HG02763 (cell line): Measurements from ENCODE around the gene FAM20C.

ENCODE experiments used
- ATAC-seq: cut with Tn5 transposase; IDR thresholded peaks from one replicate; pipeline ENCODE4 v1.9.1; 2021; ENCODE audit warnings: mild to moderate bottlenecking, moderate library complexity; ENCODE audit not compliant: unreplicated experiment

Gene FAM20C

DNA sequence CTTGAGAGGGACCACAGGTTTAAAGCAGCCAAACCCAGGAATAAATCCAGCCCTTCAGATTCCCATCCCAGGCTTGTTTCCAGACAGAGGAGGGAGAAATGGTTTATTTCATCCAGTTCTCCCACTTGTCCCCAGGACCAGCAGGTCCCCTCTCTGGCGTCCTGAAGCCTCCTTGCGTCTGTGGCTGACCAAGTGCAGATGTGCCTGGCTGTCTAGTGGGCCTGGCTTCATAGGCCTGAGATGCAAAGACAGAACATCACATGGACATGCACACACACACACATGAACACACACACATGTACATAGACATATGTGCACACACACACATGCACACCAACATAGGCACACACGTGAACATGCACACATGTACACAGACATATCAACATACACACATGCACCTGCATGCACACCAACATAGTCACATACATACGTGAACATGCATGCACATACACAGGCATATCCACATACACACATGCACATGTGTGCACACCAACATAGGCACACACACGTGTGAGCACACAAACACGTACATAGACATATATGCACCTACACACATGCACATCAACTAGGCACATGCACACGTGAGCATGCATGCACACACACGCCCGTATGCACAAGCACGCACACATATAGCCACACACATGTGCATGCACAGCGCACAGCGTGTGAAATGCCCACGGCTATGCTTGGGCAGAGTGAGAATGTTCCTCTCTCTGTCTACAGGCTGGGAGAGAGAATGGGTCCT lies 108.3 kb downstream of the FAM20C start:
- ATAC-seq = no peak

DNA sequence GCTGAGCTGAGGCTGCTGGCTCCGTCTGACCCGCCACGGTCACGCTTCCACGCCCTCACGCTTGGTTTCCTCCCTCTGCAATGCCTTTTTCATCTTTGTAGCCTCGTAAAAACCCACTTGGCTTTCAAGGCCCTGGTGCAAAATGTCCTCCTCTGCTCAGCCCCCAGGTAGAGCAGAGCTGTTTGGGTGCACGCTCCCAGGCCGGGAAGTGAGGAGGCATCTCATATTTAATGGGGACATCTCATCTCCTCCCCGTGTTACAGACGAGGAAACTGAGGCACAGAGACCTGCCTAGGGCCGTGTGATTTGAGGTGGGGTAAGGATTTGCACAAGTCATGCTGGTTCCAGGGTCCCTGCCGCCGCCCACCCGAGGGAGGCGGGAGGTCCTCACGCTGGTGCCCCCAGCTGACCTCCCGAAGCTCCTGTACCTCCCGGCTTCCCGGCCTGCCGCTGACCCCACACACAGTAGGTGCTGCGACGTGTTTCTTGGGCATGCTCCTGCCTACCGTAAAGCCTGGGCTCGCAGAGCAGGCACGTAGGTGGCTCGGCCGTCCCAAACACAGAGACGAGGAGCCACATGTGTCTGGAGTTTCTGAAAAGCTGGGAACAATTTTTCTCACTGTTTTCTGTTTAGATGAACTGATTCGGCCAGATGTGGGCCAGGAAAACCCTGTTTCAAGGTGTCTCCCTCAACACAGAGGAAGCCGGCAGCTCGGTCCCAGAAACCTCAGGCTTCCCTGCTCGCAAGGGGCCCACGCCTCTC lies 109.1 kb downstream of the FAM20C start:
- ATAC-seq = no peak

DNA sequence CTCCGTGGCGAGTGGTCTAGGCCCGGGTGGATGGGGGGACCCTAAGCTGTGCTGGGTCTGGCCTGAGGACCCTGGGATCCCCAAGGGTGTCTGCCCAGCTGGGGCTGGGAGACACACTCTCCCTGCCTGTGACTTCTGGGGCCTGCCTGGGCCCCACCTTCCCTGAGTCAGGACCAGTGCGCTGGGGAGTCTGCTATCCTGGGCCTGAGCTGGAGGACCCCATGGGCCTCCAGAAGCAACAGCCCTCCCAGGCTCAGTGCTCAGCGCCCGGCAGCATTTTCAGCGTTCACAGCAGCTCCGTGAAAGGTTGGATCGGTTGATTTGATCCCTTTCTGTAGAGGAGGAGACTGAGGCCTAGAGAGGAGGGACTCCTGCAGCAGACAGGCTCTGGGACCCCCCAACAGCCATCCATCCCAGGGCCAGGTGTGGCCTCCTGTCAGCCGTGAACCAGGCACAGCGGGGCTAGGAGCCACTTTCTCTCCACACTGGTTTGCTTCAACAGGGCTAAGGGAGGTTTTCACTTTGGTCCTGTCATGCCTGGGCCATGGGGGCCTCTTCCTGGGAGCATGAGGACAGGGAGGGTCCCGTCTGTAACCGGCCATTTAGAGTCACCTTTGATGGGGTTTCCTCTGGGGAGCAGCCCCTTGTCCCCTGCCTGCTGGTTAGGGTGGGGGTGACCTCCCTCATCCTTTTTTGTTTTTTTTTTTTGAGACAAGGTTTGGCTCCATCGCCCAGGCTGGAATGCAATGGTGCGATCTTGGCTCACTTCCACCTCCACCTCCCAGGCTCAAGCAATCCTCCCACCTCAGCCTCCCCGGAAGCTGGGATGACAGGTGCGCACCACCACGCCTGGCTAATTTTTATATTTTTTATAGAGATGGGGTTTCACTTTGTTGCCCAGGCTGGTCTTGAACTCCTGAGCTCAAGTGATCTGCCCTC lies 110.0 kb downstream of the FAM20C start:
- no peak for ATAC-seq

DNA sequence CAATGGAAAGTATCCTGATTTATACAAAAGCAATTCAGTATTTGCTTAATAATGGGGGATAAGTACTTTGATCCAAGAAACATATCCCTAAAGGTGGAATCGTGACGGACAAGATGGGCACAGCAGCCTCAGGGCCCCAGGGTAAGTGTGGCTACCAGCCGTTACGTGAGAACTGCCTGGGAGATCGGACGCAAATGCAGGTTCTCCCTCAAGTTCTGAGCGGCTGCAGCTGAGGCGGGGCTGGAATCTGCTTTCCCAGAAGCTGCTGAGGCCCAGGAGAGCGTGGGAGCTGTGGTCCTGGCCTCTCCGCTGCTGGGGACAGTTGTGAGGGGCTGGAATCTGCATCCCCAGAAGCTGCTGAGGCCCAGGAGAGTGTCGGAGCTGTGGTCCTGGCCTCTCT lies 111.1 kb downstream of the FAM20C start:
- ATAC-seq = no peak

DNA sequence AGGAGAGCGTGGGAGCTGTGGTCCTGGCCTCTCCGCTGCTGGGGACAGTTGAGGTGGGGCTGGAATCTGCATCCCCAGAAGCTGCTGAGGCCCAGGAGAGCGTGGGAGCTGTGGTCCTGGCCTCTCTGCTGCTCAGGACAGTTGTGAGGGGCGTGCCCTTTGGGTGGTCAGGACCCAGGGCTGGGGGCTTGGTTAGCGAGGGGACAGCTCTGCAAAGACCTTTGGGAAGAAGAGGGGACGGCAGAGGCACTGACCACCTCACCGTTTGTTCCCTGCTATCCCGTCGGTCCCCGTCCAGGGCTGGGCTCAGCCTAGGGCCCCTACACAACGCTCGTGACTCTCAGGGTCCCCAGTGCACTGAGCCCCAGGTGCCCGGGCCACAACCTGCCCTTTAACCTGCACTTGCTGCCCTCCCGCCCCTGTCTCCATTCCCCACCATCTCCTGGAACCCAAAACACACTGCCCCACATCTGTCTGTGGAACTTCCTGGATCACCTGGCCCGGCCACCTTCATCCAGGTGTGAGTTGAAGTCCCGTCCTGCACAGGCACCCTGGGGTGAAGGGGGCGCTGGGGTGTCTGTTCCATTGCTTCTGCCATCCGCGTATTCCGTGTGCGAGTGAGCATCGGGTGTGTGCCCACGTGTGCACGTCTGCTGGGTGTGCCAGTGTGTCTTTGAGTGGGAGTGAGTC lies 111.7 kb downstream of the FAM20C start:
- ATAC-seq = no peak

DNA sequence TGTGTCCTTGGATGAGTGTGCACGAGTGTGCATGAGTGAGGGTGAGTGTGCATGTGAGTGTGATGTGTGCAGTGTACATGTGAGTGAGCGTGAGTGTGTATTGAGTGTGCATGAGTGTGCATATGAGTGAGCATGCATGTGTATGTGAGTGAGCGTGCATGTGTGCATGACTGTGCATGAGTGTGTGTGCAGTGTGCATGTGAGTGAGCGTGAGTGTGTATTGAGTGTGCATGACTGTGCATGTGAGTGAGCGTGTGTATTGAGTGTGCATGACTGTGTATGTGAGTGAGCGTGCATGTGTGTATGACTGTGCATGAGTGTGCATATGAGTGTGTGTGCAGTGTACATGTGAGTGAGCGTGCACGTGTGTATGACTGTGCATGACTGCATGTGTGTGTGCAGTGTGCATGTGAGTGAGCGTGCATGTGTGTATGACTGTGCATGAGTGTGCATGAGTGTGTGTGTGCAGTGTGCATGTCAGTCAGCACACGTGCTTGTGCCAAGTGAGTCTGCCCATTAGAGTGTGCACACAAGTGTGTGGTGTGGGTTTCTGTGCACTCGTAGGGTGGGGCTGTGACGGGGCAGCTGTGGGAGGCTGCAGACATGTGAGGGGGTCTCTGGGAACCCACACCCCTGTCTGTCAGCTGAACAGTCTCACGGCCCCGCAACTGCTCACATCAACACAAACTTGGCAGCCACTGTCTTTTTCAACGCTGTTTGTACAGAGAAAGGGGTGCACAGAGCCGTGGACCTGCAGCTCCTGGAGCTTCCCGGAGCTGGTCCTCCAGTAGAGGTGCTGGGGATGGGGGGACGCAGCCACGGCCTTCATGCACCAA lies 112.4 kb downstream of the FAM20C start:
- no peak for ATAC-seq

DNA sequence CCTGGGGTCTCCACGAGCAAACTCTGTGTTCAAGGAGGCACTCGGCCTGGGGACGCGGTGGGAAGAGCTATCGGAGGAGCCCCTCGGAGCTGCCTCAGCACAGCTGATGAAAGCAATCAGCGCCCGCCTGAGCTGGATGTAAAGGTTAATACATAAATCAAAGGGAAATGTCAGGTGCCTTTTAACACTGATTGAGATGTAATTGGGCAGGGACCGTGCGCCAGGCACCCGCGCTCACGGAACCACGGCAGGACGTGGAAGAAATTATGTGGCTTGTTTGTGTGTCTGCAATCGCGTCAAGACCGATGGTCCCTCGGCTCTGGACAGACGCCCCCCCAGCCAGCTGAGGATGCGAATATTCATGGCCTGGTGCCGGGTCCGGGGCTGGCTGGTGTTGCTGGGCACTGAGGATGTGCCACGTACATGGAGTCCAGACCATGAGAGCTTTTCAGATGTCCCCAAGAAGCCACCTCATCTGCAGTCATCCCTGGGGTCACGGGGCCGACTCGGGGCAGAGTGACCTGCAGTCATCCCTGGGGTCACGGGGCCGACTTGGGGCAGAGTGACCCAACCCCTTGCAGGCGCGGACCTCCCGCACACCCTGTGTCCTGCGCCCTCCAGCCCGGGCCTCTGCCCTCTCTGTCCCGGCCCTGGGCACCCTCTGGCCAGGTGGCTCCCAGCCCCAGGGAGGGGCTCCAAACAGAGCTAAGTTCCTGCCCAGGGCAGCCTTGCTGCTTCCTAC lies 113.2 kb downstream of the FAM20C start:
- ATAC-seq = no peak

DNA sequence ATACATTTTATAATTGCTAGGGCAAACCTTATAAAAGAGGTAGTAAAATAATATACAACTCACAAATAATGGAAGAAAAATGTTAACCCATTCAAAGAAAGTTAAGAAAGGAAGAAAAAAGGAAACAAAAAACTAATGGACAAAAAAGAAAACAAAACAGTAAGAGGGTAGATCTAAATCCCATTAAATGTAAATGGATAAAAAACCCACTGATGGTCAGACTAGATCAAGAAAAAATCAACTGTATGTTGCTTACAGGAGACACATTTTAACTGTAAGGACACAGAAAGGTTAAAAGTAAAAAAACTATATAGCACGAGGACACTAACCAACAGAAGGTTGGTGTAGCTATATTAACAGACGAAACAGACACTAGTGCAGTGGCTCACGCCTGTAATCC lies 115.6 kb downstream of the FAM20C start:
- no peak for ATAC-seq

DNA sequence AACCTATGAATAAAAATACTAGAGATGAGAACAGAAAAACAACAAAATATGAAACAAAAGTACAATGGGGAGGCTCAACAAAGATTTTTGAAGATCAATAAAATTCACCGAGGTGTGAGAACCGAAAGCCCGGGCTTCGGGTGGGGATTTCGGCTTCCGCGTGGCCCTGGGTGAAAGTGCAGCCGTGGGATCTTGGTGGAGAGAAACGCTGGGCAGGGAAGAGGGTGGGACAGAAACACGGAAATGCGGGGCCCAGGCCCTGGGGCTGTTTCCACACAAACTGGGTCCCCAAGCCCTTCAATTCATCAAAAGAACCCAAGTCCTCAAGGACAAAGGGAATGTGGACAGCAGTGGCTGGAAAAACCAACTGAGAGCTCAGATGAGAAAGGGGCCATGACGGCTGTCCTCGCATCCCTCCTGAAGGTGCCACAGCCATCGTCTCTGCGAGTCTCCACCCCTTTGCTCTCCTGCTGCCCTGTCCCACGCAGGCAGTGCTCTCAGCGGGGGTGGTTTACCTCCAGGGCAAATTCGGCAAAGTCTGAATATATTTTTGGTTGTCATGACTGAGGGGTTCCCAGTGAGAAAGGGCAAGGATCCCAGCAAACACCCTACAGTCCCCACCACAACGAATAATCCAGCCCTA lies 117.3 kb downstream of the FAM20C start:
- ATAC-seq = no peak
